HEK293 (cell line): Measurements from ENCODE around the gene XAF1.

Experiments
- CTCF ChIA-PET: fragments of 350-600 bp; formaldehyde crosslinking; extraction: SDS; loops from one replicate; lab custom pipeline; 2021; ENCODE audit warnings: antibody characterized with exemption; lab: Yijun Ruan, JAX
- POLR2A ChIA-PET: fragments of 300-600 bp; formaldehyde crosslinking; extraction: SDS; loops from one replicate; lab custom pipeline; 2020; ENCODE audit warnings: antibody characterized with exemption, inconsistent platforms; lab: Yijun Ruan, JAX
- H3K27ac ChIP-seq: fragments of 200-500 bp; sonication (Bioruptor generic); 2 replicates; pipeline ENCODE4 v1.5.1; 2014; ENCODE audit warnings: low read depth, low read length, control low read depth, inconsistent platforms; ENCODE audit errors: extremely low read depth
- H3K36me3 ChIP-seq, 2 experiments: fragments of 200-500 bp in 1 of 2; sonication (Bioruptor generic) in 1 of 2; 1 replicate in 1 of 2; 2 replicates in 1 of 2; pipeline ENCODE4 v1.5.1; 2014 to 2017; ENCODE audit warnings: inconsistent platforms in 2 of 2, low read length in 2 of 2; ENCODE audit not compliant: control insufficient read depth in 2 of 2, insufficient read depth in 1 of 2
- H3K4me1 ChIP-seq: fragments of 200-500 bp; sonication (Bioruptor generic); 2 replicates; pipeline ENCODE4 v1.5.1; 2014; ENCODE audit warnings: mild to moderate bottlenecking, low read length, inconsistent platforms; ENCODE audit not compliant: control insufficient read depth, insufficient read depth
- H3K4me3 ChIP-seq: 2 replicates; pipeline ENCODE4 v1.5.1; 2011; ENCODE audit warnings: low read depth, mild to moderate bottlenecking, control low read depth, low read length, moderate library complexity
- H3K9me3 ChIP-seq: fragments of 200-500 bp; sonication (Bioruptor generic); 2 replicates; pipeline ENCODE4 v1.5.1; 2014; ENCODE audit warnings: low read depth, low read length, inconsistent platforms; ENCODE audit not compliant: control insufficient read depth, insufficient read depth
- EGR2 ChIP-seq: fragments of 450-650 bp; formaldehyde crosslinking; IDR thresholded peaks from 2 replicates; pipeline ENCODE4 v1.5.1; 2016; ENCODE audit warnings: low read depth, missing biosample characterization, missing genetic modification characterization
- GLI2 ChIP-seq: fragments of 450-650 bp; formaldehyde crosslinking; IDR thresholded peaks from 2 replicates; pipeline ENCODE4; 2017; ENCODE audit warnings: missing biosample characterization, missing genetic modification characterization, low read depth, borderline replicate concordance
- PRDM1 ChIP-seq: fragments of 450-650 bp; formaldehyde crosslinking; IDR thresholded peaks from 2 replicates; pipeline ENCODE4; 2016; ENCODE audit warnings: missing biosample characterization, missing genetic modification characterization
- SCRT2 ChIP-seq: fragments of 450-650 bp; formaldehyde crosslinking; IDR thresholded peaks from 2 replicates; pipeline ENCODE4 v1.5.1; 2016; ENCODE audit warnings: missing biosample characterization, missing genetic modification characterization
- TSHZ1 ChIP-seq: fragments of 450-650 bp; formaldehyde crosslinking; IDR thresholded peaks from 2 replicates; pipeline ENCODE4 v1.5.1; 2016; ENCODE audit warnings: missing biosample characterization, missing genetic modification characterization, borderline replicate concordance
- ZBTB7A ChIP-seq: fragments of 450-650 bp; formaldehyde crosslinking; IDR thresholded peaks from 2 replicates; pipeline ENCODE4 v1.5.1; 2016; ENCODE audit warnings: low read depth, missing biosample characterization, missing genetic modification characterization
- ZFP37 ChIP-seq: fragments of 450-650 bp; formaldehyde crosslinking; IDR thresholded peaks from 2 replicates; pipeline ENCODE4 v1.5.1; 2016; ENCODE audit warnings: missing biosample characterization, missing genetic modification characterization
- ZNF140 ChIP-seq: fragments of 450-650 bp; formaldehyde crosslinking; IDR thresholded peaks from 2 replicates; pipeline ENCODE4 v1.5.1; 2016; ENCODE audit warnings: missing biosample characterization, missing genetic modification characterization
- ZNF16 ChIP-seq: fragments of 450-650 bp; formaldehyde crosslinking; IDR thresholded peaks from 2 replicates; pipeline ENCODE4 v1.5.1; 2016; ENCODE audit warnings: low read depth, missing biosample characterization, missing genetic modification characterization
- ZNF394 ChIP-seq: fragments of 450-650 bp; formaldehyde crosslinking; IDR thresholded peaks from 2 replicates; pipeline ENCODE4 v1.5.1; 2016; ENCODE audit warnings: missing biosample characterization, missing genetic modification characterization, mild to moderate bottlenecking, moderate library complexity, borderline replicate concordance
- ZNF398 ChIP-seq: fragments of 450-650 bp; formaldehyde crosslinking; IDR thresholded peaks from 2 replicates; pipeline ENCODE4 v1.5.1; 2017; ENCODE audit warnings: missing biosample characterization, missing genetic modification characterization
- ZNF521 ChIP-seq: fragments of 450-650 bp; formaldehyde crosslinking; IDR thresholded peaks from 2 replicates; pipeline ENCODE4 v1.5.1; 2017; ENCODE audit warnings: missing biosample characterization, mild to moderate bottlenecking, missing genetic modification characterization
- ZNF560 ChIP-seq: fragments of 450-650 bp; formaldehyde crosslinking; IDR thresholded peaks from 2 replicates; pipeline ENCODE4 v1.5.1; 2017; ENCODE audit warnings: missing biosample characterization, missing genetic modification characterization, borderline replicate concordance
- ZNF580 ChIP-seq: fragments of 450-650 bp; formaldehyde crosslinking; IDR thresholded peaks from 2 replicates; pipeline ENCODE4 v1.5.1; 2016; ENCODE audit warnings: missing biosample characterization, missing genetic modification characterization
- ZNF624 ChIP-seq: fragments of 450-650 bp; formaldehyde crosslinking; IDR thresholded peaks from 2 replicates; pipeline ENCODE4 v1.5.1; 2017; ENCODE audit warnings: missing biosample characterization, missing genetic modification characterization
- ZNF626 ChIP-seq: fragments of 450-650 bp; sonication (Bioruptor Pico); formaldehyde crosslinking; IDR thresholded peaks from 2 replicates; pipeline ENCODE4 v1.5.1; 2018; ENCODE audit warnings: missing biosample characterization, missing genetic modification characterization, inconsistent platforms
- ZNF677 ChIP-seq: fragments of 450-650 bp; IDR thresholded peaks from 2 replicates; pipeline ENCODE4 v1.5.0; 2018; ENCODE audit warnings: missing biosample characterization, mild to moderate bottlenecking, missing genetic modification characterization, moderate library complexity
- ZNF707 ChIP-seq: fragments of 450-650 bp; formaldehyde crosslinking; IDR thresholded peaks from 2 replicates; pipeline ENCODE4 v1.5.1; 2016; ENCODE audit warnings: missing biosample characterization, missing genetic modification characterization
- ZNF791 ChIP-seq: fragments of 450-650 bp; formaldehyde crosslinking; IDR thresholded peaks from 2 replicates; pipeline ENCODE4 v1.5.1; 2016; ENCODE audit warnings: missing biosample characterization, missing genetic modification characterization
- TF ChIP-seq, protein P1 (sequence below): fragments of 450-650 bp; formaldehyde crosslinking; IDR thresholded peaks from 2 replicates; pipeline ENCODE4 v1.5.1; 2016; ENCODE audit warnings: missing biosample characterization, missing genetic modification characterization
- TF ChIP-seq, protein P2 (sequence below): fragments of 450-650 bp; formaldehyde crosslinking; IDR thresholded peaks from 2 replicates; pipeline ENCODE4 v1.5.1; 2016; ENCODE audit warnings: missing biosample characterization, missing genetic modification characterization

The XAF1 gene

GRCh38 chr17:6721744-6722143 lies 34.1 kb upstream of the XAF1 start (continued):
- no peak for TF ChIP-seq TSHZ1 (tag by site-specific recombination)
- no peak for TF ChIP-seq ZNF394 (tag by site-specific recombination)
- TF ChIP-seq ZNF140 (tag by site-specific recombination) = no peak
- no peak for TF ChIP-seq ZNF580 (tag by site-specific recombination)
- no peak for TF ChIP-seq ZNF398

GRCh38 chr17:6724009-6724408 lies 31.8 kb upstream of the XAF1 start:
- Histone ChIP-seq H3K9me3 (no peaks in the 10 kb centered on the region), H3K4me1 (no peaks in the 10 kb centered on the region; the same call in 1 of the 2 replicates), H3K27ac (no peak overlapping the region), H3K36me3 (no peaks in the 10 kb centered on the region), H3K4me3 (no peak overlapping the region)
- TF ChIP-seq SCRT2 (no peak), ZNF707 (tag by site-specific recombination) (no peak), ZNF624 (tag by site-specific recombination) (no peak), ZFP37 (no peak), ZNF560 (no peak), EGR2 (tag by site-specific recombination) (no peak), ZNF140 (tag by site-specific recombination) (no peak), ZNF677 (tag by site-specific recombination) (no peak), ZNF791 (tag by site-specific recombination) (no peak), ZNF626 (tag by site-specific recombination) (no peak), ZNF521 (tag by site-specific recombination) (no peak), ZBTB7A (tag by site-specific recombination) (no peak), ZNF16 (no peak), GLI2 (tag by site-specific recombination) (no peak), PRDM1 (tag by site-specific recombination) (no peak)
- TF ChIP-seq, protein P1, sequence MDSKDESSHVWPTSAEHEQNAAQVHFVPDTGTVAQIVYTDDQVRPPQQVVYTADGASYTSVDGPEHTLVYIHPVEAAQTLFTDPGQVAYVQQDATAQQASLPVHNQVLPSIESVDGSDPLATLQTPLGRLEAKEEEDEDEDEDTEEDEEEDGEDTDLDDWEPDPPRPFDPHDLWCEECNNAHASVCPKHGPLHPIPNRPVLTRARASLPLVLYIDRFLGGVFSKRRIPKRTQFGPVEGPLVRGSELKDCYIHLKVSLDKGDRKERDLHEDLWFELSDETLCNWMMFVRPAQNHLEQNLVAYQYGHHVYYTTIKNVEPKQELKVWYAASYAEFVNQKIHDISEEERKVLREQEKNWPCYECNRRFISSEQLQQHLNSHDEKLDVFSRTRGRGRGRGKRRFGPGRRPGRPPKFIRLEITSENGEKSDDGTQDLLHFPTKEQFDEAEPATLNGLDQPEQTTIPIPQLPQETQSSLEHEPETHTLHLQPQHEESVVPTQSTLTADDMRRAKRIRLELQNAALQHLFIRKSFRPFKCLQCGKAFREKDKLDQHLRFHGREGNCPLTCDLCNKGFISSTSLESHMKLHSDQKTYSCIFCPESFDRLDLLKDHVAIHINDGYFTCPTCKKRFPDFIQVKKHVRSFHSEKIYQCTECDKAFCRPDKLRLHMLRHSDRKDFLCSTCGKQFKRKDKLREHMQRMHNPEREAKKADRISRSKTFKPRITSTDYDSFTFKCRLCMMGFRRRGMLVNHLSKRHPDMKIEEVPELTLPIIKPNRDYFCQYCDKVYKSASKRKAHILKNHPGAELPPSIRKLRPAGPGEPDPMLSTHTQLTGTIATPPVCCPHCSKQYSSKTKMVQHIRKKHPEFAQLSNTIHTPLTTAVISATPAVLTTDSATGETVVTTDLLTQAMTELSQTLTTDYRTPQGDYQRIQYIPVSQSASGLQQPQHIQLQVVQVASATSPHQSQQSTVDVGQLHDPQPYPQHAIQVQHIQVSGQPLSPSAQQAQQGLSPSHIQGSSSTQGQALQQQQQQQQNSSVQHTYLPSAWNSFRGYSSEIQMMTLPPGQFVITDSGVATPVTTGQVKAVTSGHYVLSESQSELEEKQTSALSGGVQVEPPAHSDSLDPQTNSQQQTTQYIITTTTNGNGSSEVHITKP (tag by site-specific recombination) = no peak
- TF ChIP-seq, protein P2, sequence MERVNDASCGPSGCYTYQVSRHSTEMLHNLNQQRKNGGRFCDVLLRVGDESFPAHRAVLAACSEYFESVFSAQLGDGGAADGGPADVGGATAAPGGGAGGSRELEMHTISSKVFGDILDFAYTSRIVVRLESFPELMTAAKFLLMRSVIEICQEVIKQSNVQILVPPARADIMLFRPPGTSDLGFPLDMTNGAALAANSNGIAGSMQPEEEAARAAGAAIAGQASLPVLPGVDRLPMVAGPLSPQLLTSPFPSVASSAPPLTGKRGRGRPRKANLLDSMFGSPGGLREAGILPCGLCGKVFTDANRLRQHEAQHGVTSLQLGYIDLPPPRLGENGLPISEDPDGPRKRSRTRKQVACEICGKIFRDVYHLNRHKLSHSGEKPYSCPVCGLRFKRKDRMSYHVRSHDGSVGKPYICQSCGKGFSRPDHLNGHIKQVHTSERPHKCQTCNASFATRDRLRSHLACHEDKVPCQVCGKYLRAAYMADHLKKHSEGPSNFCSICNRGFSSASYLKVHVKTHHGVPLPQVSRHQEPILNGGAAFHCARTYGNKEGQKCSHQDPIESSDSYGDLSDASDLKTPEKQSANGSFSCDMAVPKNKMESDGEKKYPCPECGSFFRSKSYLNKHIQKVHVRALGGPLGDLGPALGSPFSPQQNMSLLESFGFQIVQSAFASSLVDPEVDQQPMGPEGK (tag by site-specific recombination) = no peak
- ChIA-PET CTCF (no interaction called here), POLR2A (interaction anchor here (0.7 kb wide), 1 partner anchor 60 kb away, joined by 8 read pairs; no protein-coding TSS in a partner anchor)
